BJ (cell line): ENCODE results near the gene GRK1. TPM values are rescaled to one million over a fixed set of nuclear protein-coding genes. Genes with fewer than 3 reads are reported as not detected.

ENCODE experiments used
- CTCF ChIA-PET: fragments of 350-600 bp; formaldehyde crosslinking; extraction: SDS; loops from one replicate; lab custom pipeline; 2021; ENCODE audit warnings: antibody characterized with exemption, inconsistent platforms; lab: Yijun Ruan, JAX
- POLR2A ChIA-PET: fragments of 300-600 bp; sonication (Branson Sonifier 250); formaldehyde crosslinking; extraction: SDS; loops from one replicate; lab custom pipeline; 2021; ENCODE audit warnings: antibody characterized with exemption; lab: Charles Lee
- DNase-seq: peaks from one replicate; pipeline ENCODE4 v3.0.0-alpha.2; 2011; ENCODE audit warnings: low read depth
- H3K27me3 ChIP-seq: 2 replicates; pipeline ENCODE4 v1.6.0; 2011; ENCODE audit warnings: low read length; ENCODE audit not compliant: control insufficient read depth, insufficient read depth
- H3K36me3 ChIP-seq: 2 replicates; pipeline ENCODE4 v1.5.1; 2011; ENCODE audit warnings: low read length; ENCODE audit not compliant: control insufficient read depth, insufficient read depth
- H3K4me3 ChIP-seq: 2 replicates; pipeline ENCODE4 v1.5.1; 2011; ENCODE audit warnings: low read depth, mild to moderate bottlenecking, control low read depth, low read length
- polyA plus RNA-seq: library from polyadenylated mRNA; depleted of rRNA; stranded (reverse); fragments of >200 nt; gene quantifications from 2 replicates; pipeline ENCODE4 v1.2.3, GENCODE V29; 2011
- TF ChIP-seq, protein P1 (sequence below): IDR thresholded peaks from 2 replicates; pipeline ENCODE4 v1.5.1; 2011; ENCODE audit warnings: low read depth, mild to moderate bottlenecking, control low read depth, inconsistent platforms, low read length, moderate library complexity; ENCODE audit not compliant: insufficient read depth

Gene GRK1
- polyA plus RNA-seq, 1 experiment, result 0.02 TPM

DNA sequence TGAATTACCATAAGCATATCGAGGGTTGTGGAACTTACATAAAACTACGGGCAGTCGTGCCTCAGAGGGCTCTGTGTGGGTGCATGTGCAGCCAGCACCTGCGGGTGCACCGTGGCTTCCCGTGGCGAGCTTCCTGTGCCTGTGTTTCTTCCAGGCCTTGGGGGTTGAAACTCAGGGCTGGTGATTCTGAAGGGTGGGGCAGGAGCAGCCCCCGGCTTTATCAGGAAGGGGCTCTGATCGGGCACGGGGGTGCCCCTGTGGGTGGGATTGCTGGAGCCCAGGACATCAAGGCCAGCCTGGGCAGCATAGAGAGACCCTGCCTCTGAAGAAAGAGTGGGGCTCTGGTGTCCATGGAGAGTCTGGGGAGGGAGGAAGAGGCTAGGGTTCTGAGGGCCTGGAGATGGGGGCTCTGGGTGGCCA is 20.1 kb upstream of the GRK1 start:
- H3K27me3 ChIP-seq, result no peaks in the 10 kb centered on the region
- DNase-seq, result no peak
- H3K4me3 ChIP-seq, result no peak overlapping the region
- CTCF ChIA-PET, result no interaction called here
- no peaks in the 10 kb centered on the region for H3K36me3 ChIP-seq
- TF ChIP-seq, protein P1, sequence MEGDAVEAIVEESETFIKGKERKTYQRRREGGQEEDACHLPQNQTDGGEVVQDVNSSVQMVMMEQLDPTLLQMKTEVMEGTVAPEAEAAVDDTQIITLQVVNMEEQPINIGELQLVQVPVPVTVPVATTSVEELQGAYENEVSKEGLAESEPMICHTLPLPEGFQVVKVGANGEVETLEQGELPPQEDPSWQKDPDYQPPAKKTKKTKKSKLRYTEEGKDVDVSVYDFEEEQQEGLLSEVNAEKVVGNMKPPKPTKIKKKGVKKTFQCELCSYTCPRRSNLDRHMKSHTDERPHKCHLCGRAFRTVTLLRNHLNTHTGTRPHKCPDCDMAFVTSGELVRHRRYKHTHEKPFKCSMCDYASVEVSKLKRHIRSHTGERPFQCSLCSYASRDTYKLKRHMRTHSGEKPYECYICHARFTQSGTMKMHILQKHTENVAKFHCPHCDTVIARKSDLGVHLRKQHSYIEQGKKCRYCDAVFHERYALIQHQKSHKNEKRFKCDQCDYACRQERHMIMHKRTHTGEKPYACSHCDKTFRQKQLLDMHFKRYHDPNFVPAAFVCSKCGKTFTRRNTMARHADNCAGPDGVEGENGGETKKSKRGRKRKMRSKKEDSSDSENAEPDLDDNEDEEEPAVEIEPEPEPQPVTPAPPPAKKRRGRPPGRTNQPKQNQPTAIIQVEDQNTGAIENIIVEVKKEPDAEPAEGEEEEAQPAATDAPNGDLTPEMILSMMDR, result no peak
- POLR2A ChIA-PET, result no interaction called here

- H3K4me3 ChIP-seq, result no peak overlapping the region
- ChIA-PET CTCF (interaction anchor here (0.5 kb wide), 1 partner anchor 18 kb away, joined by 4 read pairs; no protein-coding TSS in a partner anchor), POLR2A (no interaction called here)
- TF ChIP-seq, protein P1, result no peak
- DNase-seq, result no peak
- H3K36me3 ChIP-seq, result no peaks in the 10 kb centered on the region
- no peaks in the 10 kb centered on the region for H3K27me3 ChIP-seq
These were observed 19.4 kb upstream of the GRK1 start for GRCh38 chr13:113647351-113648215.

DNA sequence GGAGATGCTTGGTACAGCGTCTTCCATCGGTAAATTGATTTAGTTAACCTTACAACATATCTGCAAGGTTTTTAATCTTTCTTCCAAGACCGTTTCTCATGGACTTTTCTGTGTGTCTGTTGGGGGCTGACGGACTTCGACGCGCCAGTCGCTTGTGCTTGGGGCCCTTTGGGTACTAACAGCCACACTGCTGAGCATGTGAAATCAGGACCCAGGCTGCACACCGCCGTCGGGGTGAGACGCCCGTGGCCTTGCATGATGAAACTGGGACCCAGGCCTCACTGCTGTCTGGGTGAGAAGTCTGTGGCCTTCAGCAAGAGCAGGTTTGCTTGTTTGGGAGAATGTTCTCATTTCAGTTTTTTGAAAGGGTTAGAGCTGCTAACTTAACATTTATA is 18.8 kb upstream of the GRK1 start:
- CTCF ChIA-PET, result no interaction called here

DNA sequence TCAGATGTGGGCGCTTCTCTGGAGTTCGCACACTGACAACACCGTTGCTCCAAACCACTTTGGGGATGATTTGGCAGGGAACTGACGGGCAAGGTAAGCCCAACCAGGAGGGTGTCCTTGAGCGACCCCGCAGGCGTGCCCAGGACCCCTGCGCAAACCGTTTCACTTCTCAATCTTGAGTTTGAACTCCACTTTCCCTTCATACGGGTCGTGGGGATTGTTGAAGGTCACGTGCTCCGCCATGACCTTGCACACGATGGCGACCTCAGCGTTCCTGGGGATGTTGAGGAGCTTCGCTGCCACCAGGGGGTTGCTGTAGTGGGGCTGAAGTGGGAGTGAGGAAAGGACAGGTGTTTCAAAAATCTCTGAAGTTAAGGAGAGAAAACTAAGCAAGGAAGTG is 17.8 kb upstream of the GRK1 start:
- ChIA-PET CTCF (no interaction called here), POLR2A (no interaction called here)
- 0 out of 2 replicates have a peak, but pooled peaks cover 2% of the 10 kb centered on the region for H3K27me3 ChIP-seq
- no peak for DNase-seq
- H3K36me3 ChIP-seq, result no peaks in the 10 kb centered on the region
- TF ChIP-seq, protein P1, result no peak
- no peak overlapping the region for H3K4me3 ChIP-seq

More for the DNA sequence above, 18.8 kb upstream of the GRK1 start:
- H3K27me3 ChIP-seq, result no peaks in the 10 kb centered on the region
- no peaks in the 10 kb centered on the region for H3K36me3 ChIP-seq
- no peak overlapping the region for H3K4me3 ChIP-seq
- DNase-seq, result no peak
- POLR2A ChIA-PET, result no interaction called here
- TF ChIP-seq, protein P1, result no peak

DNA sequence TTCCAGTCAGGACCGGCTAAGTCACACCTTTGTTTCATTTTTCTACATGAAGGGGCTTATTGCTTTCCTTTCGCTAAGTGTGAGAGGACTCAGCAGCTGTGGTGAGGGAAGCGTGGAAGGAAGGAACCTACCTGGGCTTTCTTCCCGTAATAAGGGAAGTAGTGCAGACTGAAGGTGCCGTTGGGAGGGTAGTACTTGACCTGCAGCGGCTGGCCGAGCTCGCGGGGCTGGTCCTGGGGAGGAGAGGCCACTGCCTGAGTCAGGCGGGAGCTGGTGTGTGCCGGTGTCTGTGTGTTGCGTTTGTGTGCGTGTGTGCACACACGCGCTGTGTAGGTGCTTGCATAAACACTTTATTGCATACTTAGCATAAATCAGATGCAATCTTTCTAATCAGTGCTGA is 16.7 kb upstream of the GRK1 start:
- ChIA-PET CTCF (interaction anchor here (0.7 to 1.2 kb wide), 2 partner anchors 74 to 546 kb away, joined by 3 read pairs; no protein-coding TSS in a partner anchor), POLR2A (no interaction called here)
- no peak for DNase-seq
- H3K4me3 ChIP-seq, result no peak overlapping the region
- no peaks in the 10 kb centered on the region for H3K36me3 ChIP-seq
- 0 out of 2 replicates have a peak, but pooled peaks cover 2% of the 10 kb centered on the region for H3K27me3 ChIP-seq
- TF ChIP-seq, protein P1, result no peak
